Kasumi-1 (cell line): ENCODE measurements around the gene TBCE.

ENCODE experiments used
- DNase-seq, 2 experiments: peaks; one replicate each; lab custom pipeline; 2025; lab: John Stamatoyannopoulos, UW

TBCE gene

GRCh38 chr1:235410467-235410866 lies 43.2 kb downstream of the TBCE start:
- no peak for DNase-seq

GRCh38 chr1:235411489-235412486 lies 44.6 kb downstream of the TBCE start:
- DNase-seq = no peak

- DNase-seq = peak; percentile 82 to 87
Observed at GRCh38 chr1:235415008-235415904, 48.0 kb downstream of the TBCE start.

- DNase-seq = no peak
Observed at GRCh38 chr1:235416662-235417049, 49.4 kb downstream of the TBCE start.

GRCh38 chr1:235417086-235417697 lies 50.0 kb downstream of the TBCE start:
- peak; percentile 74 to 78 for DNase-seq

- no peak for DNase-seq
Observed at GRCh38 chr1:235421751-235422150, 54.5 kb downstream of the TBCE start.

GRCh38 chr1:235423214-235423652 lies 56.0 kb downstream of the TBCE start:
- DNase-seq = peak; percentile 37 to 50

- no peak for DNase-seq
Observed at GRCh38 chr1:235424092-235424491, 56.9 kb downstream of the TBCE start.

- DNase-seq = no peak
Observed at GRCh38 chr1:235425357-235425756, 58.1 kb downstream of the TBCE start.

GRCh38 chr1:235426143-235426542 lies 58.9 kb downstream of the TBCE start:
- DNase-seq = no peak

GRCh38 chr1:235426680-235427079 lies 59.5 kb downstream of the TBCE start:
- DNase-seq = no peak

- DNase-seq = no peak
Observed at GRCh38 chr1:235427447-235427846, 60.2 kb downstream of the TBCE start.

GRCh38 chr1:235429143-235429542 lies 61.9 kb downstream of the TBCE start:
- no peak for DNase-seq

- DNase-seq = no peak
Observed at GRCh38 chr1:235430991-235431390, 63.8 kb downstream of the TBCE start.

- DNase-seq = no peak
Observed at GRCh38 chr1:235434001-235434400, 66.8 kb downstream of the TBCE start.

GRCh38 chr1:235441159-235441685 lies 74.0 kb downstream of the TBCE start:
- DNase-seq = no peak

GRCh38 chr1:235442788-235443429 lies 75.7 kb downstream of the TBCE start:
- DNase-seq = no peak

GRCh38 chr1:235448616-235449015 lies 81.4 kb downstream of the TBCE start:
- DNase-seq = no peak

GRCh38 chr1:235450433-235450832 lies 83.2 kb downstream of the TBCE start:
- no peak for DNase-seq

- DNase-seq = no peak
Observed at GRCh38 chr1:235450886-235451483, 83.8 kb downstream of the TBCE start.

- no peak for DNase-seq
Observed at GRCh38 chr1:235454021-235454420, 86.8 kb downstream of the TBCE start.
